ENCODE results near the gene LRRC8B.
"Not testable (repeated sequence)": the region's sequence is repeated elsewhere in the genome, so short reads cannot be mapped to it uniquely, and the experiment has no call there.

The LRRC8B gene

DNA sequence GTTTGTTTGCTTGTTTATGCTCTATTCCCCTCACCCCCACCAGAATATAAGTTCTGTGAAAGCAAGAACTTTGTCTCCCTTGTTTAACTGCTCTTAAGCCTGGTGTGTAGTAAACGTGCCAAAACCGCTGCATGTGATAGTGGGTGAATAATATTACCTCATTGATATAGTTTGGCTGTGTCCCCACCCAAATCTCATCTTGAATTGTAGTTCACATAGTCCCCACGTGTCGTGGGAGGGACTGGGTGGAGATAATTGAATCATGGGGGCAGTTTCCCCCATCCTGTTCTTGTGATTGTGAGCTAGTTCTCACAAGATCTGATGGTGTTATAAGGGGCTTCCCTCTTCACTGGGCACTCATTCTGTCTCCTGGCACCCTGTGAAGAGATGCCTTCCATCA is 7.6 kb downstream of the LRRC8B start:
- DNase-seq: peak in 1 of 2 experiments; percentile 5
- TF ChIP-seq POLR2A (IDR thresholded peaks at IDR 0.05; ENCODE audit: low read length) (no peak), GATA1 (IDR thresholded peaks at IDR 0.05; ENCODE audit: low read depth, low read length) (no peak)

DNA sequence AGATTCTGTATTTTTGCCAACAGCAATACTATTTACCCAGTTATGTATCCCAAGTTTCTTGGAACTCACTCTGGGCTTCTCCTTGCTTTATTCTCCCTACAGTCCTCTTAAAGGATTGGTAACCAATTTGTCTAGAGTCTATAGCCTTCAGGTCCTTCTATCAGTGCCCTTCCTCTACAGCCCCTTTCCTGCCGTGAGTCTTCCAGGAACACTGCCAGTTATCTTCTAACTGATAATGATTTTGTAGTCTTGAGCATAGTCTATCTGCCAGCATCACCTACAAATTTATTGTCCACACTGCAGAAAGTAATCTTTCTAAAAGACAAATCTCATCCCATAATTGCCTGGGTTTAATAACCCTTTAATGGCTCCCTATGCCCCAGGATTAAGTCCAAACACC is 8.2 kb downstream of the LRRC8B start:
- TF ChIP-seq POLR2A (IDR thresholded peaks at IDR 0.05; ENCODE audit: low read length): no peak
- no peak for TF ChIP-seq GATA1 (IDR thresholded peaks at IDR 0.05; ENCODE audit: low read depth, low read length)

DNA sequence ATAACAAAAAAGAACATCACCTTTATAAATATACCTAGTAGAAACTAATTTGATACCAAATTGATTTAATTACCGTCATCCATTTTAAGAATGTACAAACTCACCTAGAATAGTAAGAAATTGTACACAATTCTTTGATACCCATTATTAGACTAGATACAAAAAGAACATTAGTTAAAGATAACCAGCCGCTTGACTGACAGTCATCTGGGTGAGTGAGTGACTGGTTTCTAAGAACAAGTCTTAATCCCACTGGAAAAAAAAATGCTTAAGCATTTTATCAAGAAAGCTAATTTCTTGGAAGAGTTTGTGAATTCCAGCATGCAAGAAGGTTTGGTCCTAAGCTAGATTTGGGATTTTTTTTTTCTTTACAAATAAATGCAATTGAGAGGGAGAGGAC is 10.9 kb downstream of the LRRC8B start:
- no peak for DNase-seq
- no peak for TF ChIP-seq POLR2A (IDR thresholded peaks at IDR 0.05; ENCODE audit: low read length)
- no peak for TF ChIP-seq GATA1 (IDR thresholded peaks at IDR 0.05; ENCODE audit: low read depth, low read length)

More for the DNA sequence above, 8.2 kb downstream of the LRRC8B start:
- no peak for DNase-seq

DNA sequence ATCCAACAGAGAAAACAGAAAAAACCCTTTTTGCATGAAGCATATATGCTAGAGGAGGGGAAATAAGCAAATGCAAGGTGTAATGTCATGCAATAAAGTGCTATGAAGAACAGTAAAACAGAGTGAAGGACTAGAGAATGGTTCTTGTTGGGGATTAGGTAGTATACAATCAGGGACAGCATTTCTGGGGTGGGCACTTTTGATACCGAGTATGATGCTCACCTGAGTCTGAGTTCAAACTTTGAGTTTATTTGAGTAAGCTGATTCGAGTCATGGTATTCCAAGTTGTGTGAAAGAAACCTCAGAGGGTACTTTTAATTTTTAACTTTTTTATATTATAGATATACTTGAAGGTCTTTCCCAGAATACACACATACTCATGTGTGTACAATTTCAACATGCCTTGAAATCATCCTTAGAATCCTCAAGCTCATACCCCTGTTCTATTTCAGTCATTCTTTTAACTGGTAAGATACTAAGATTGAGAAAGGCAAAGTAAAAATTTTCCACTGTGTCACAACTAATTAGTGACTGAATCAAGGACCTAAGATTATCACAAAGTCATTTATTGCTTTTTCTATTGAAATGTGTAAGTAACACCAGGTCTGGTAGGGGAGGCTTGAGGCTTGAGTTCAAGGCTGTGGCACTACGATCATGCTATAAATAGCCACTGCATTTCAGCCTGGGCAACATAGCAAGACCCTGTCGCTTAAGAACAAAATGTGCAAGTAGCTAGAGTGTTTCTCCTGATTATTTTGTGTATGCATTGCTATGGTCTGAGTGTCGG is 12.1 kb downstream of the LRRC8B start:
- DNase-seq: no peak
- TF ChIP-seq GATA1 (IDR thresholded peaks at IDR 0.05; ENCODE audit: low read depth, low read length): no peak
- no peak for TF ChIP-seq POLR2A (IDR thresholded peaks at IDR 0.05; ENCODE audit: low read length)

DNA sequence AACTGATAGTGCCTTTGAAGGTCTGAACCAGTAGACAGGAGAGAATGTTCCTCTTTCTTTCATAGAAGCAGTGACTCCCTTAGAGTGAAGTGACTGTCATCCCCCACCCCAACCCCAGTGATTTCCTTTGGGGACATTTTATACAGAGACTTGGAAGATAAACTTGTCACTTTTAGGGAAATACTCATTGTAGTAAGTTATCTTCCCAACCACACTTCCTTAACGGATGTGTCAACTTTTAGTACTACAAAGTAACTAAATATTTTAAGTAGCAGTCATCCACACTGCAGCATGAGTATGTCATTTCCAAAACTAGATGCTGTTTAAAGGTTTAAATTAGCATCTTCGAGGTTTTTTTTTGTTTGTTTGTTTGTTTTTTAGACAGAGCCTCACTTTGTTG is 13.7 kb downstream of the LRRC8B start:
- TF ChIP-seq POLR2A (IDR thresholded peaks at IDR 0.05; ENCODE audit: low read length) (no peak), GATA1 (IDR thresholded peaks at IDR 0.05; ENCODE audit: low read depth, low read length) (no peak)
- no peak for DNase-seq

DNA sequence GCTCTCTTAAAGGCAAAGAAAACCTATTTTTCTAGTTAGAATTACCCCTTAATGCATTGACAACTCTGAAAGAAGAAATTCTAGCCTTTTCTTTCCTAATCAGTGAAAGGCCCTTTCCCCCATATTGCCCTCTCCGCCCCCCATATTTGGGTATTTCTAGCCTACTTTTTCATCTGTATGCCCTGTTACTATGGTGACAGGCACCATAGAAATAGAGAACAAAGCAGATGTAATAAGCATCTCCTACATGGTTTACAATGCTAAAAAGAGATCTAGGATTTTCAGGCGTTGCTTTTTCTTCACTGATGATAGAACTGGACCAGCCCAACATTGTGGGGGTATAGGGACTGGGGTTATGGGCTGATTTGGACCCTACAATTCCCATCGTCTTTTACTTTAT is 14.5 kb downstream of the LRRC8B start:
- no peak for TF ChIP-seq POLR2A (IDR thresholded peaks at IDR 0.05; ENCODE audit: low read length)
- no peak for TF ChIP-seq GATA1 (IDR thresholded peaks at IDR 0.05; ENCODE audit: low read depth, low read length)
- no peak for DNase-seq

DNA sequence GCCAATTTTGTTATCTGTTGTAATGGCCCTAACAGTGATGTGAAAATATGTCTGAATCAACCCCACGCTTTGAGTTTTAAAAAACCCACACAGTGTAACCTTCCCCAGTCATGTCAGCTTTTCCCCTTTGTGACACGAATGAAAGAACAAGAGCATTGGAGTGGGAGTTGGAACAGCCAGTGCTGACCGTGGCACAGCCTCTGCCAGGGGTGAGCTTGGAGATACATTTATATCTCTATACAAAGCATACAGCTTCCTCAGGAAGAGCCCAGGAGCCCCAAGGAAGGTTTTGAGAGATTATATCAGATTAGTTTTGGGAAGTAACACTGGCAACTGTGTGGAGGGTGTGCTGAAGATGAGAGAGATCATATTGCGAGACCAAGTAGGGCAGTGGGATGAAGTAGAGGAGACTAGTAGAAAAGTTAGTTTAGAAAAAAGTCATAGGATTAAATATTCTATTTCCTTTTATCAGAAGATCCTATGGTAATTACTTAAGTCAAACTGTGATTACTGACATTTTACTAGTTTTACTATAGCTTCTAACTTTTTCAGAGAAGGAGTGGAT is 15.9 kb downstream of the LRRC8B start:
- peak in 1 of 2 experiments; percentile 29 for DNase-seq
- TF ChIP-seq POLR2A (IDR thresholded peaks at IDR 0.05; ENCODE audit: low read length) (no peak), GATA1 (IDR thresholded peaks at IDR 0.05; ENCODE audit: low read depth, low read length) (no peak)

DNA sequence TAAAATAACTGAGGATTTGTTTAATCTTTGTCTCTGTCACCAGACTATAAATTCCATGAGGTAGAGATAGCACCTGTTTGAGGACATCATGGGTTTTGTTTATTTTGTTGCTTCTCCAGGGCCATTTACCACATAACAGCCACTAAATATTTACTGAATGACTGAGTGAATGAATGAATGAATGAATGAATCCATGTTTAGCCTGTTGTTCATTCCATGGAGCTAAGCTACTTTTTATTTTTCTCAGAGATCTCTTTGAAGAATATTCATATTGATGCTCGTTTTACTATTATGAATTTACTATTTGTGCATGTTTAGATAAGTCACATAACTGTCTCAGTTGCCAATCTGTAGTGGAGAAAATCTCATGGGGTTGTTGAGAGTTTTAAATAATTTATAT is 17.7 kb downstream of the LRRC8B start:
- TF ChIP-seq GATA1 (IDR thresholded peaks at IDR 0.05; ENCODE audit: low read depth, low read length): no peak
- no peak for TF ChIP-seq POLR2A (IDR thresholded peaks at IDR 0.05; ENCODE audit: low read length)
- no peak for DNase-seq

DNA sequence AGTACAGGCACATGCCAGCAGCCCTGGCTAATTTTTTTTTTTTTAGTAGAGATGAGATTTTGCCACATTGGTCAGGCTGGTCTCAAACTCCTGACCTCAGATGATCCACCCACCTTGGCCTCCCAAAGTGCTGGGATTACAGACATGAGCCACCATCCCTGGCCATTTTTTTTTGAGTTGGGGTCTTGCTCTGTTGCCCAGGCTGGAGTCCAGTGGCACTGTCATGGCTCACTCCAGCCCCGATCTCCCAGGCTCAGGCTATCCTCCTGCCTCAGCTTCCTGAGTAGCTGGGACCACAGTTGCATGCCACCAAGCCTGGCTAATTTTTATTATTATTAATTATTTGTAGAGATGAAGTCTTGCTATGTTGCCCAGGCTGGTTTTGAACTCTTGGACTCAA is 19.0 kb downstream of the LRRC8B start:
- DNase-seq: not testable (repeated sequence)

DNA sequence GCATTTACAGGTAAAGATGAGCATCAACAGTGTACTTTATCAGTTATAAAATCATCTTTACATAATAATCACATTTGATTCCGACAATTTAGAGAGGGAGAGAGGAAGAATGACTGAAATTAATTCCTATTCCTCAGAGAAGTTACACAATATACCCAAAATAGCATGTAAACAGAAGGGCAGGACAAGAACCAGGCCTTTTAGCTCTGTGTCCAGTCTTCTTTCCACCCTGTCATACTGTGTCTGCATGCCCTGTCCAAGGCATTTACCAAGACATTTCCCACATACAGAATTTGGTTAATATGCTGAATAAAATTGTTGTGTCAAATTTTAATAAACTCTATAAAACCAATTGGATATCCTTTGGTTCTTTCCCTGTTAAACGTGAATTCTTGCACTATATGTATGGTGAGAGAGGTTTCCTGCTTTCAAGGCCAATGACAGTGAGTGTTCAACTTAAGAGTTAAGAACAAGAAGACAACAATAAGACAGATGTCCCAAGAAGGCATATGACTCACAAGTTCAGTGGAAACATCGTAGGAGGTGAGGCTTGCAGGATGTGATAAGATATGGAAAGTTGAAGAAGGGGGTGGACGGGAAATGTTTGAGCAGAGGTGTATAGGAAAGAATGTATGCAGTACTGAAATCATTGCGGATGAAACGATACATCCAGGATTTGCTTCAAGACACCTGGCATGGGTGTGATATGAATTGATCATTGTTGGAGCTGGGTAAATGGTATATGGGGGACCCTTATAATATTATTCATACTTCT is 20.8 kb downstream of the LRRC8B start:
- DNase-seq: peak; percentile 72 to 82
- TF ChIP-seq GATA1 (IDR thresholded peaks at IDR 0.05; ENCODE audit: low read depth, low read length) (no peak), POLR2A (IDR thresholded peaks at IDR 0.05; ENCODE audit: low read length) (peak; percentile 50)

DNA sequence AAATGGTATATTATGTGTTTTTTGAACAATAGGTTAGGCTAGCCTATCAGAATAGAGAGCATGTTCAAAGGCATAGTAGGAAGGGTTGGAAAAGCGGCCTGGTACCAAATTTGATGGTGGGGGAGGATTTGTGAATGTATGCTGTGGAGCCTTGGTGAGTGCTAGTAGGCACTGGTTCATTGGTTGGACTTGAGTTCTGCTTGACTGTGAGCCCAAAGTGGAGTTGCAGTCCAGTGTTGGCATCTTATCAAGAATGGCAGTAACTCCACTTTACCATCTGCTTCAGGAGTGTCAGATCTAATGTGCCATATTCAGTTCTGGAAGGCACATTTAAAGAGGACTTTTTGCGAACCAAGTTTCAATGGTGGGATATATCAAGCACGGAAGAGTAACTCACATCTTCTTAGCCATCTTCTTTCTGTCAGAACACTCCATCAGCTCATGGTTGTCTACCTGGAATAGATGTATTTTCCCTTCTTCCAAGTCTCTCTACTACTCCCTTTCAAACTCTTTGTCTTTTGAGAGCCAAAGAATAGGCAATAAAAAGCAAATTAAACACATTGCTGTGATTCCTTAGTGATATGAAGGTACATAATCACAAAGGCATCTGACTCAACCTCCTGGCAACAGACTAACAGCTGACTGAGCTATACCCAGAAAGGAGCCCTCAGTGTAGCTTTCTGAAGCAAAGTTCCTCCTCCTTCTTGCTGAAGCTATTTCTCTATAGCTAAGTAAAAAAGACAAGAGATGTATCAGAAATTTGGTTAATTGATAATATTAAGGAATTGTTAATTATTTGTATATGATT is 21.7 kb downstream of the LRRC8B start:
- TF ChIP-seq GATA1 (IDR thresholded peaks at IDR 0.05; ENCODE audit: low read depth, low read length): no peak
- TF ChIP-seq POLR2A (IDR thresholded peaks at IDR 0.05; ENCODE audit: low read length): no peak
- DNase-seq: peak; percentile 45 to 50

DNA sequence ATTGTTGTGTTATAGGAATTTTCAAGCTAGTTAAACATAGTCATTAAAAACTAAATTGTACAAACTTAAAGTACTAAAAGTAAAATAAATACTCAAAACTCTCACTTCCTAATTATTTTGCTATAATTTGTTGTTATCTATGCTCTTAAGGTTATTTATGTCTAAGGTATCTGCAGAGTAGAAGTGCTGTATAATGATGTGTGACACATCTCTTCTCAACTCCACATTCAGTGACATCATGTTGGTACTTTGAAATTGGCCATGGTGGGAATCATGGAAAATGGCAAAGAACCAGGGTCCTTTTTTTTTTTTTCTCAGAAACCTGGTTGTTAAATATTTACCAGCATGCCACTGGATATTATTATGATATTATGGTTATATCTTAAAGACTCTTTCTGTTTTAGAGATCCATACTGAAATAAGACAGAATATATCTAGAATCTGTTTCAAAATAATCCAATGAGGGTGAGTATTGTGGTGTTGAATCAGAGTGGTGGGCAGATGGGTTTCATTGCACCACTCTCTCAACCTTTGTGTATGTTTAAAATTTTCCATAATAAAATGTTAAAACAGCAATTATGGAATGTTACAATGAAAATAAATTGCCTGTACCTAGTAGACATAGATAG is 22.4 kb downstream of the LRRC8B start:
- DNase-seq: peak in 1 of 2 experiments; percentile 43

DNA sequence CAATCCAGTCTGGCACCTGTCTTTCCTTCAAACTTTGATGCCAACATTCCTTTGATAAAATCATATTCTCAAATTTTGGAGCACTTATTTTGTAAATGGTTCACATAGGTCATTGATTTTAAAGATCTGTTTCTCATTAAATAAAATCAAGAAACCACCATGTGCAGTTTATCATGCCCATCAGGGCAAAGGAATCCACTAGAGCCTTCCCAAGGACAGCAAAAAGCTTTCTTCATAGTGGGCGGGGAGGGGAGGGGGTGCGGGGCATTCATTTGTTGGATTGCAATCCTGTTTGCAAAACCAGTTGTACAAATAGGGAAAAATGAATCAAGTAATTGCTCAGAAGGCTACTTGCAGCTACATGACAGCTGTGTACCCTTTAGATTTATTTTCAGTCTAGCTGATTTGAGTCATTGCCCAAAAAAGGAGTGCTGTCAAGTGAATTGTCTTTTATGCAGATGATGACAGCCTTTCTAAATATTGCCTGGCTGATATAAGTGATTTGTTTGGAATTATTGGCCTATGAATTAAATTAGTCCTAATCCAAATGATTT is 23.0 kb downstream of the LRRC8B start:
- TF ChIP-seq POLR2A (IDR thresholded peaks at IDR 0.05; ENCODE audit: low read length) (no peak), GATA1 (IDR thresholded peaks at IDR 0.05; ENCODE audit: low read depth, low read length) (no peak)
- DNase-seq: no peak

More for the DNA sequence above, 22.4 kb downstream of the LRRC8B start:
- TF ChIP-seq GATA1 (IDR thresholded peaks at IDR 0.05; ENCODE audit: low read depth, low read length): no peak
- TF ChIP-seq POLR2A (IDR thresholded peaks at IDR 0.05; ENCODE audit: low read length): no peak

Data from erythroblast (primary cell).